ENCODE results near the gene UBXN4.
"Not testable (repeated sequence)": the region's sequence is repeated elsewhere in the genome, so short reads cannot be mapped to it uniquely, and the experiment has no call there.

Gene UBXN4, protein sequence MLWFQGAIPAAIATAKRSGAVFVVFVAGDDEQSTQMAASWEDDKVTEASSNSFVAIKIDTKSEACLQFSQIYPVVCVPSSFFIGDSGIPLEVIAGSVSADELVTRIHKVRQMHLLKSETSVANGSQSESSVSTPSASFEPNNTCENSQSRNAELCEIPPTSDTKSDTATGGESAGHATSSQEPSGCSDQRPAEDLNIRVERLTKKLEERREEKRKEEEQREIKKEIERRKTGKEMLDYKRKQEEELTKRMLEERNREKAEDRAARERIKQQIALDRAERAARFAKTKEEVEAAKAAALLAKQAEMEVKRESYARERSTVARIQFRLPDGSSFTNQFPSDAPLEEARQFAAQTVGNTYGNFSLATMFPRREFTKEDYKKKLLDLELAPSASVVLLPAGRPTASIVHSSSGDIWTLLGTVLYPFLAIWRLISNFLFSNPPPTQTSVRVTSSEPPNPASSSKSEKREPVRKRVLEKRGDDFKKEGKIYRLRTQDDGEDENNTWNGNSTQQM

DNA sequence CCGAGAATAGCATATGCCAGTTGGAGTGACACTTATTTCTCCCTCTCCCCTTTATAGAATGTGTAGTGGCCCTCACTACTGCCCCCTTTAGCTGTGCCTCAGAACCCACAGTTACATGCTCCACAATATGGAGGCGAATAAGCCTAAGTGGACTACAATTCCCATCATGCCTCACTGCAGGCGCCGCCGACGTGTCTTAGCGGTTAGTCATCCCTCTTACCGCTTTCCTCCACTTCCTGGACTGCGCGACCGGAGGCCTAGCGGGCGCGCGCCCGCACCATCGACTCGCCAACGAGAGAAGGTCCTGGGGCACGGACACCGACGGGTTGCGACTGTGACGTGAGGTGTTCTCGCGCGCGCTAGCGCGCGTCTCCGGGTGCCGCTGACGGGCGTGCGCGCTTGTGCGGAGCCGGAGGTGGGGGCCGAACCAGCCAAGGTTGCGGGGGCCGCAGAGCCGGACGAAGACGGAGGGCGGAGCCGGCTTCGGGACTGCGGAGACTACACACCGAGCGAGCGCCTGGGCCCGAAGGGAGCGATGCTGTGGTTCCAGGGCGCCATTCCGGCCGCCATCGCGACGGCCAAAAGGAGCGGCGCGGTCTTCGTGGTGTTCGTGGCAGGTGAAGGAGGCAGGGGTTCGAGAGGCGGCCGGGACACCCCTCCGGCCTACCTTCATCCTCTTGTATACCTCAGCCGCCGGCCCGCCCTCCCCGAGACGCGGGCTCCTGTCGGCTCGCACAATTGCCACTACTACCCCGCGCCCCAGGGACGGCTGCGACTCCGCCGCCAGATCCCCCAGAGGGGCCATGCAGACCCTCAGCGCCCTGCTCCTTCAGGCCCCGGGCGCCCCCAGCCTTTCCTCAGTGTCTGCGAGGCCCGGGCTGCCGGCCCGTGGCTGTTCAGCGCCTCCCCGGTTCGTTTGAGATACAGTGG is at the start of gene UBXN4:
UBXN4 (plus strand) TSS at position 461 of the 930 bp plus-strand sequence; CDS start at position 536, 75 bp downstream.
- peak within 1 kb of the TSS; percentile 99 for H3K27ac Mint-ChIP-seq
- no peaks in the 10 kb centered on the region for H3K27me3 Mint-ChIP-seq
- DNase-seq (peak; percentile 96), ATAC-seq (peak; percentile 96)
- H3K9me3 Mint-ChIP-seq, result peaks cover 4% of the 10 kb centered on the region
- peak within 1 kb of the TSS; percentile 99 for H3K4me3 Mint-ChIP-seq
- H3K36me3 Mint-ChIP-seq (ENCODE audit: low read depth), result peaks cover 17% of the 10 kb centered on the region
- peaks cover 36% of the 10 kb centered on the region for H3K4me1 Mint-ChIP-seq

DNA sequence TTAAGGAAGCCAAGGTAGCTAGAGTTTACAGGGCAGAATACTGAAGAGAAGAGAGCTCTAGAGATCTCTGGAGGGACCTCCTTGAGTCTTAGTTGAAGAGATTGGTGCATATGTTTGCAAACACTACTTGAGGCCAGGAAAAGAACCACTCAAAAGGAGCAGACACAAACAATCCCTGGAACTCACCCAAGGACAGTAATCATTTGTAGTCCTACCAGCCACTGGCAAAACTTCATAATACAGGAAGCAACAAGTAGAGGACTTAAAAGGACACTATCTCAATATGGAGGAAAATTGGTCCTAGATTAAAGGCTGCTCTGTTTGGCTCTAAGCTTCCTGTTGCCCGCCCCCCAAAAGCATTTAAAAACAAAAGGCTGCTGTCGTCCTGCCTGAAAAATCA is 46.9 kb upstream of the UBXN4 start:
- H3K27ac Mint-ChIP-seq, result no peak overlapping the region
- no peak overlapping the region for H3K4me3 Mint-ChIP-seq
- no peaks in the 10 kb centered on the region for H3K9me3 Mint-ChIP-seq
- ATAC-seq (no peak), DNase-seq (no peak)
- H3K4me1 Mint-ChIP-seq, result peaks cover 13% of the 10 kb centered on the region
- no peaks in the 10 kb centered on the region for H3K27me3 Mint-ChIP-seq
- peaks cover 24% of the 10 kb centered on the region for H3K36me3 Mint-ChIP-seq (ENCODE audit: low read depth)

GRCh38 chr2:135698838-135699237 is 42.8 kb upstream of the UBXN4 start:
- DNase-seq (no peak), ATAC-seq (no peak)
- Mint-ChIP-seq H3K36me3 (ENCODE audit: low read depth) (peaks cover 14% of the 10 kb centered on the region), H3K9me3 (no peaks in the 10 kb centered on the region), H3K4me1 (peaks cover 2% of the 10 kb centered on the region), H3K4me3 (no peak overlapping the region), H3K27me3 (no peaks in the 10 kb centered on the region), H3K27ac (no peak overlapping the region)

GRCh38 chr2:135701442-135701841 is 40.2 kb upstream of the UBXN4 start:
- peak; percentile 61 for ATAC-seq
- no peak overlapping the region for H3K27ac Mint-ChIP-seq
- H3K4me3 Mint-ChIP-seq, result no peak overlapping the region
- peaks cover 2% of the 10 kb centered on the region for H3K4me1 Mint-ChIP-seq
- no peaks in the 10 kb centered on the region for H3K9me3 Mint-ChIP-seq
- no peak for DNase-seq
- H3K36me3 Mint-ChIP-seq (ENCODE audit: low read depth), result no peaks in the 10 kb centered on the region
- H3K27me3 Mint-ChIP-seq, result no peaks in the 10 kb centered on the region

GRCh38 chr2:135703300-135703699 is 38.4 kb upstream of the UBXN4 start:
- Mint-ChIP-seq H3K27me3 (no peaks in the 10 kb centered on the region), H3K27ac (no peak overlapping the region), H3K4me3 (no peak overlapping the region), H3K4me1 (peaks cover 2% of the 10 kb centered on the region), H3K36me3 (ENCODE audit: low read depth) (no peaks in the 10 kb centered on the region), H3K9me3 (no peaks in the 10 kb centered on the region)
- ATAC-seq (no peak), DNase-seq (no peak)

DNA sequence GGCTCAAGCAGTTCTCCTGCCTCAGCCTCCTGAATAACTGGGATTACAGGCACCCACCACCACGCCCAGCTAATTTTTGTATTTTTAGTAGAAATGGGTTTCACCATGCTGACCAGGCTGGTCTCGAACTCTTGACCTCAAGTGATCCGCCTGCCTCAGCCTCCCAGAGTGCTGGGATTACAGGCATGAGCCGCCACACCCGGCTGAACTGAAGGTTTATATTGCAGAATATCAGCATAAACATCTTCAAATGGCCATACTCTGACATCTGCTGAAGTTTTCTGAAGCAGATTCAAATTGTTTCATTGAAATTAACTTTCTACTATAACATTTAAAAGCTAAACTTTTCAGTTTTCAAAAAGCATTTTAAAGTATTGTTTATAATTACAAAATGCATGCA is 37.6 kb upstream of the UBXN4 start:
- H3K36me3 Mint-ChIP-seq (ENCODE audit: low read depth); ATAC-seq; H3K9me3 Mint-ChIP-seq; H3K27me3 Mint-ChIP-seq; H3K27ac Mint-ChIP-seq; H3K4me1 Mint-ChIP-seq; DNase-seq; H3K4me3 Mint-ChIP-seq: not testable (repeated sequence)

DNA sequence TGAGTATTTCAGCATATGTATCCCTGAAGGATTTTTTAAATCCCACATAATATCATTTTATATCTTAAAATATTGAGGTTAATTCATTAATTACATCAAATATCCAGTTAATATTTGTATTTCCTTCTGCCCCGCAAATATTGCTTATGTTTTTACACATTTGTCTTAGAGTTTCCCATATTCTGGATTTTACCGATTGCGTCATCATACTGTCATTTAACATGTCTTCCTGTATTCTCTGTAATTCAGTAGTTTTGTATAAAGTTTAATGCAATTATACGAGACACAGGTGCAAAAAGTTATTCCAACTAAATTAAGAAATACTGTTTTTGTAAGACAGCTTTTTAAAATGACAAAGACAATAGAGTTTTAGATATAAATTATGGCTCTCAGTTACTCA is 33.5 kb upstream of the UBXN4 start:
- Mint-ChIP-seq H3K27ac (no peak overlapping the region), H3K9me3 (no peaks in the 10 kb centered on the region), H3K4me1 (no peaks in the 10 kb centered on the region), H3K4me3 (no peak overlapping the region), H3K36me3 (ENCODE audit: low read depth) (peaks cover 12% of the 10 kb centered on the region), H3K27me3 (no peaks in the 10 kb centered on the region)
- DNase-seq (no peak), ATAC-seq (no peak)

DNA sequence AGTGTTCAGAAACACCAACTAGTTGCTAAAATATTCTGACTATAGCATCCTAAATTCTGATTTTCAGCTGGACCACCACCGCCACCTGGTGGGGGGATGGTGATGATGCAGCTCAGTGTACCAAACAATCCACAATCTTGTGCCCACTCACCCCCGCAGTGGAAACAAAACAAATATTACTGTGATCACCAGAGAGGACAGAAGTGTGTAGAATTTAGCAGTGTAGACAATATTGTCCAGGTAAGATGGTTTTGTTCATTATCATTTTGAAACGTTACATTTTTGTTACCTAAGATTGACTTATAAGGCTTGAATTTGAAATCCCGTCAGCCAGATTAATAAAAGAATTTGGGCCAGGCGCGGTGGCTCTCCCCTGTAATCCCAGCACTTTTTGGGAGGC is 31.7 kb upstream of the UBXN4 start:
- H3K36me3 Mint-ChIP-seq (ENCODE audit: low read depth), result peaks cover 21% of the 10 kb centered on the region
- peak; percentile 59 for ATAC-seq
- no peak overlapping the region for H3K4me3 Mint-ChIP-seq

DNA sequence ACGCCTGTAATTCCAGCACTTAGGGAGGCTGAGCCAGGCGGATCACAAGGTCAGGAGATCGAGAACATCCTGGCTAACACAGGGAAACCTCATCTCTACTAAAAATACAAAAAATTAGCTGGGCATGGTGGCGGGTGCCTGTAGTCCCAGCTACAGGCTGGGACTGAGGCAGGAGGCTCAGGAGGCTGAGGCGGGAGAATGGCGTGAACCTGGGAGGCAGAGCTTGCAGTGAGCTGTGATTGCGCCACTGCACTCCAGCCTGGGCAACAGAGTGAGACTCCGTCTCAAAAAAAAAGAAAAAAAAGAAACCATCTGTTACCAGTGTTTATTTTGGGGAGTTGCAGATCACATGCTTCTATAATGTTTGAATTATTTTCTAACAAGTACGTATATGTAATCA is 26.6 kb upstream of the UBXN4 start:
- H3K36me3 Mint-ChIP-seq (ENCODE audit: low read depth), result peaks cover 24% of the 10 kb centered on the region
- H3K27ac Mint-ChIP-seq, DNase-seq, H3K9me3 Mint-ChIP-seq, H3K27me3 Mint-ChIP-seq, H3K4me3 Mint-ChIP-seq, ATAC-seq, H3K4me1 Mint-ChIP-seq: not testable (repeated sequence)

More for the DNA sequence above, 31.7 kb upstream of the UBXN4 start:
- no peak overlapping the region for H3K27ac Mint-ChIP-seq
- H3K9me3 Mint-ChIP-seq, result no peaks in the 10 kb centered on the region
- H3K27me3 Mint-ChIP-seq, result no peaks in the 10 kb centered on the region
- peak; percentile 76 for DNase-seq
- H3K4me1 Mint-ChIP-seq, result no peaks in the 10 kb centered on the region

GRCh38 chr2:135728064-135728743 is 13.5 kb upstream of the UBXN4 start:
- Mint-ChIP-seq H3K9me3 (no peaks in the 10 kb centered on the region), H3K4me1 (peaks cover 8% of the 10 kb centered on the region), H3K27me3 (no peaks in the 10 kb centered on the region), H3K4me3 (no peak overlapping the region), H3K36me3 (ENCODE audit: low read depth) (peaks cover 15% of the 10 kb centered on the region), H3K27ac (no peak overlapping the region)
- DNase-seq, result no peak
- no peak for ATAC-seq

GRCh38 chr2:135732561-135732960 is 9.1 kb upstream of the UBXN4 start:
- Mint-ChIP-seq H3K27ac (peak overlapping the region; percentile 3), H3K4me1 (peaks cover 15% of the 10 kb centered on the region), H3K27me3 (no peaks in the 10 kb centered on the region), H3K36me3 (ENCODE audit: low read depth) (peaks cover 2% of the 10 kb centered on the region), H3K4me3 (no peak overlapping the region), H3K9me3 (no peaks in the 10 kb centered on the region)
- DNase-seq (no peak), ATAC-seq (peak; percentile 81)

- Mint-ChIP-seq H3K27ac (no peak overlapping the region), H3K4me3 (no peak overlapping the region), H3K4me1 (peaks cover 15% of the 10 kb centered on the region), H3K36me3 (ENCODE audit: low read depth) (no peaks in the 10 kb centered on the region), H3K9me3 (no peaks in the 10 kb centered on the region), H3K27me3 (no peaks in the 10 kb centered on the region)
- DNase-seq, result no peak
- no peak for ATAC-seq
These were observed 8.6 kb upstream of the UBXN4 start for GRCh38 chr2:135733045-135733444.

DNA sequence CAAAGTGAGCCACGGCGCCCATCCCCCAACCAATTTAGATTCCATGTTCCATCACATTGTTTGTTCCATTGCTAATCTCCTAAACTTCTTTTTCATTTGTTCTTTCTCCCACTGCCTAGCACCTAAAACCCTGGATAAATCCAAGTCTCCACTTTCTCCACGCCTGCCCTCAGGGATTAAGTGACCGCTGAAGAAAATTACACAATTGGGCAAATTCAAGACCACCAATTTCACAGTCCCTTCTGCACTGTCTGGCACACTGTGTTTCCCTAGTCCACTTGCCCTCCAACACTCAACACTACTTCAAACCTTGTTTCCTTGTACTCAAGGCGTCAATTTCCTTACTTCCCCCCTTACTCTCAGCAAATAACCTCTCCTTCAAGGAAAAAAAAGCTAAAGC is 5.1 kb upstream of the UBXN4 start:
- Mint-ChIP-seq H3K27me3 (no peaks in the 10 kb centered on the region), H3K4me1 (peaks cover 17% of the 10 kb centered on the region), H3K4me3 (no peak overlapping the region), H3K9me3 (peaks cover 4% of the 10 kb centered on the region), H3K36me3 (ENCODE audit: low read depth) (no peaks in the 10 kb centered on the region), H3K27ac (no peak overlapping the region)
- DNase-seq (no peak), ATAC-seq (no peak)

DNA sequence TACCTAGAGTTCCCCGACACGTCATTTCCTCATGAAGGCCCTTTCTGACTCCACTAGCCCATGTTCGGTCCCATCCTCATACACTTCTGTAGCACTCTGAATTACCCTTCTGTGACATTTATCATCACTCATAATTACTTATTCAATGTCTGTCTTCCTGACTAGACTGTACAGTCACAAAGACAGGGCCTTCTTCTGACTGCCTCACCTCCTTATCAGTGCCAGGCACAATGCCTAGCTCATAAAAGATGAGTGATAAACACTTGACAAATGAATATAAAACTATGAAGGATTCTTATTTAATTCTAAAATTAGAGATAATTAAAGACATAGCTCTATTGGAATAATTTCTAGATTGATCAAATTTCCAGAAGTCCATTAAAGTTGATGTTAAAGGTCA is 1.4 kb upstream of the UBXN4 start:
- H3K36me3 Mint-ChIP-seq (ENCODE audit: low read depth), result peaks cover 7% of the 10 kb centered on the region
- H3K27me3 Mint-ChIP-seq, result no peaks in the 10 kb centered on the region
- no peak overlapping the region for H3K27ac Mint-ChIP-seq
- ATAC-seq, result no peak
- no peak for DNase-seq
- peaks cover 26% of the 10 kb centered on the region for H3K4me1 Mint-ChIP-seq
- H3K9me3 Mint-ChIP-seq, result peaks cover 4% of the 10 kb centered on the region
- H3K4me3 Mint-ChIP-seq, result no peak overlapping the region
